DMS53 treated with DMSO at 0.1 percent for 48 hours (cell line): ENCODE measurements around the gene MYH4.

Experiments used
- DNase-seq: peaks from one replicate; lab custom pipeline; 2025; ENCODE audit not compliant: unreplicated experiment; lab: John Stamatoyannopoulos, UW

Gene MYH4

GRCh38 chr17:10421900-10422542, 47.3 kb downstream of the MYH4 start, which contains the start of gene MYH8:
Gene MYH8, minus strand, starts transcription at chr17:10421950. Its CDS starts 1,723 bp downstream, at chr17:10420227.
- DNase-seq: no peak

- no peak for DNase-seq
Observed at GRCh38 chr17:10421211-10421610, 48.1 kb downstream of the MYH4 start.

GRCh38 chr17:10420811-10421210, 48.5 kb downstream of the MYH4 start:
- no peak for DNase-seq

GRCh38 chr17:10417431-10417830, 51.9 kb downstream of the MYH4 start:
- DNase-seq: no peak

- DNase-seq: no peak
Observed at GRCh38 chr17:10415161-10415560, 54.2 kb downstream of the MYH4 start.

- no peak for DNase-seq
Observed at GRCh38 chr17:10403589-10403988, 65.8 kb downstream of the MYH4 start.

- DNase-seq: no peak
Observed at GRCh38 chr17:10398352-10398751, 71.0 kb downstream of the MYH4 start.

GRCh38 chr17:10396524-10397163, 72.7 kb downstream of the MYH4 start:
- DNase-seq: no peak

GRCh38 chr17:10394201-10394887, 75.0 kb downstream of the MYH4 start:
- DNase-seq: no peak
